ENCODE measurements around the gene CYP2A7. TPM values are rescaled to one million over a fixed set of nuclear protein-coding genes. Genes with fewer than 3 reads are reported as not detected.
"Not testable (repeated sequence)": the region's sequence is repeated elsewhere in the genome, so short reads cannot be mapped to it uniquely, and the experiment has no call there.

CYP2A7 gene
- total RNA-seq, 1 experiment from 2014 or later: not detected

DNA sequence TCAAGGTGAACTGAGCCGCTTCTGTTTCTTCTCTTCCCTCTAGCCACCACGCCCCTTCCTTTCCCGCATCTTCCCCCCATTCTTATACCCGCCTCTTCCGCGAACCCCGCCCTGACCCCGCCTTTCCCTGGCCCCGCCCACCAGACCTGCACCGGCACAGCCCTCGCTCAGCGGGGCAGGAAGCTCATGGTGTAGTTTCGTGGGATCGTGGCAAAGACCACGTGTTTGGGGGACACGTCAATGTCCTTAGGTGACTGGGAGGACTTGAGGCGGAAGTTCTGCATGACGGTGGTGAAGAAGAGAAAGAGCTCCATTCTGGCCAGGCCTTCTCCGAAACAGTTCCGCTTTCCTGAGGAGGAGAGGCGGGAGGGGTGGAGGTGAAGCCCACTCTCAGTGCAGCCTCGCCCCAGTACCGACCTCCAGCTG is 6.5 kb downstream of the CYP2A7 start:
- peaks cover 24% of the 10 kb centered on the region for H3K27me3 ChIP-seq (ENCODE audit: insufficient read depth, low read depth)
- POLR2A ChIA-PET (ENCODE audit: unreplicated experiment); H3K4me3 ChIP-seq; H4K20me1 ChIP-seq (ENCODE audit: insufficient read depth); BruUV-seq (replicated peaks); H3F3A ChIP-seq (ENCODE audit: insufficient read depth, low read depth); CTCF ChIA-PET; H3K36me3 ChIP-seq (ENCODE audit: low read depth); DNase-seq; H2AFZ ChIP-seq; H3K4me1 ChIP-seq (replicated peaks; ENCODE audit: insufficient read depth); H3K4me2 ChIP-seq; intact Hi-C loops (cut with micrococcal nuclease; ENCODE audit: unreplicated experiment); H3K79me2 ChIP-seq (ENCODE audit: low read depth); H3K9me3 ChIP-seq (ENCODE audit: insufficient read depth, low read depth); H3K9me2 ChIP-seq (ENCODE audit: insufficient read depth); H3K27ac ChIP-seq: not testable (repeated sequence)

DNA sequence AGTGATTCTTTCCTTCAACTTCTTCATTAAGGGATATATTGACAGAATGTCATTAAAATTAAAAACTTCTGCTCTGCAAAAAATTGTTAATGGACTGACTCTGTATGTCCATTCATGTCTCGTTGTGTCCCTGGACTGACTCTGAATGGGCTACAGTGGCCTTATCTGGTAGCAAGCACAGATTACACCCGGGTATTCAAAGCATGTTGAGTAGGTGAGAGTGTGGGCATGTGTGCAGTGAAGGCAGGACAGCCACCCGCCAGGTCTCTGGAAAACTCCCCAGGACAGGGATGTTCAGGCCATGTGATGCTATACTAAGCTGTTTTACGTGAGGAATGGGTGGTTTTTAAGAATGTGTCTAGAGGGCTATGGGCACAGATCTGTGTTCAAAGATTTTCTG is 7.2 kb downstream of the CYP2A7 start:
- intact Hi-C loops (cut with micrococcal nuclease; ENCODE audit: unreplicated experiment); H2AFZ ChIP-seq; POLR2A ChIA-PET (ENCODE audit: unreplicated experiment); H3K79me2 ChIP-seq (ENCODE audit: low read depth); H3K4me2 ChIP-seq; H4K20me1 ChIP-seq (ENCODE audit: insufficient read depth); H3F3A ChIP-seq (ENCODE audit: insufficient read depth, low read depth); H3K4me1 ChIP-seq (replicated peaks; ENCODE audit: insufficient read depth); BruUV-seq (replicated peaks); DNase-seq; CTCF ChIA-PET; H3K4me3 ChIP-seq; H3K9me2 ChIP-seq (ENCODE audit: insufficient read depth); H3K36me3 ChIP-seq (ENCODE audit: low read depth); H3K9me3 ChIP-seq (ENCODE audit: insufficient read depth, low read depth); H3K27ac ChIP-seq: not testable (repeated sequence)
- peaks cover 24% of the 10 kb centered on the region for H3K27me3 ChIP-seq (ENCODE audit: insufficient read depth, low read depth)

DNA sequence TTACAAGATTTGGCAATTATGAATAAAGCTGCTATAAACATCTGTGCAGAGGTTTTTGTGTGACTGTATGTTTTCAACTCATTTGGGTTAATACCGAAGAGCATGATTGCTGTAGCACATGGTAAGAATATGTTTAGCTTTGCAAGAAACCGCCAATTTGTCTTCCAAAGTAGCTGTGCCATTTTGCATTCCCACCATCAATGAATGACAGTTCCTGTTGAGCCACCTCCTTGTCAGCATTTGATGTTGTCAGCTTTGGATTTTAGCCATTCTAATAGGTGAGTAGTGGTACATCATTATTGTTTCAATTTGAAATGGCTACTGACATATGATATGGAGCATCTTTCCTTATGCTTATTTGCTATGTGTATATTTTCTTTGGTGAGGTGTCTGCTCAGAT is 8.2 kb downstream of the CYP2A7 start:
- H3K4me2 ChIP-seq; H3K4me3 ChIP-seq; BruUV-seq (replicated peaks); H3F3A ChIP-seq (ENCODE audit: insufficient read depth, low read depth); CTCF ChIA-PET; H3K9me2 ChIP-seq (ENCODE audit: insufficient read depth); H3K9me3 ChIP-seq (ENCODE audit: insufficient read depth, low read depth); intact Hi-C loops (cut with micrococcal nuclease; ENCODE audit: unreplicated experiment); H2AFZ ChIP-seq; POLR2A ChIA-PET (ENCODE audit: unreplicated experiment); H3K36me3 ChIP-seq (ENCODE audit: low read depth); DNase-seq; H3K27ac ChIP-seq; H3K4me1 ChIP-seq (replicated peaks; ENCODE audit: insufficient read depth); H4K20me1 ChIP-seq (ENCODE audit: insufficient read depth); H3K79me2 ChIP-seq (ENCODE audit: low read depth): not testable (repeated sequence)
- peaks cover 24% of the 10 kb centered on the region for H3K27me3 ChIP-seq (ENCODE audit: insufficient read depth, low read depth)

DNA sequence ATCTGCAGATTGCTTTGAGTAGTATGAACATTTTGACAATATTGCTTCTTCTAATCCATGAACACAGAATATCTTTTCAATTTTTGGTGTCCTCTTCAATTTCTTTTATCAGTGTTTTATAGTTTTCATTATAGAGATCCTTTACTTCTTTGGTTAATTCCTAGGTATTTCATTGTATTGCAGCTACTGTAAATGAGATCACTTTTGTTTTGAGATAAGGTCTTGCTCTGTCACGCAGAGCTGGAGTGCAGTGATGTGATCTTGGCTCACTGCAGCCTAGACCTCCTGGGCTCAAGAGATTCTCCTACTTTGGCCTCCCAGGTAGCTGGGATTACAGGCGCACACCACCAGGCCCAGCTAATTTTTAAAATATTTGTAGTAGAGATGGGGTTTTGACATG is 9.8 kb downstream of the CYP2A7 start:
- no peaks in the 10 kb centered on the region for H3K9me3 ChIP-seq (ENCODE audit: insufficient read depth, low read depth)
- ChIA-PET CTCF (no interaction called here), POLR2A (ENCODE audit: unreplicated experiment) (interaction anchor here (0.6 kb wide), 1 partner anchor 49 kb away, joined by 4 read pairs; no protein-coding TSS in a partner anchor)
- H3K4me1 ChIP-seq (replicated peaks; ENCODE audit: insufficient read depth): no peaks in the 10 kb centered on the region
- no peaks in the 10 kb centered on the region for H3K79me2 ChIP-seq (ENCODE audit: low read depth)
- H3K4me2 ChIP-seq: no peak overlapping the region
- H3K27me3 ChIP-seq (ENCODE audit: insufficient read depth, low read depth): peaks cover 13% of the 10 kb centered on the region
- H3K4me3 ChIP-seq: no peak overlapping the region
- H4K20me1 ChIP-seq (ENCODE audit: insufficient read depth): no peaks in the 10 kb centered on the region
- H3K36me3 ChIP-seq (ENCODE audit: low read depth): no peaks in the 10 kb centered on the region
- H2AFZ ChIP-seq: no peak overlapping the region
- TF ChIP-seq, protein P1, sequence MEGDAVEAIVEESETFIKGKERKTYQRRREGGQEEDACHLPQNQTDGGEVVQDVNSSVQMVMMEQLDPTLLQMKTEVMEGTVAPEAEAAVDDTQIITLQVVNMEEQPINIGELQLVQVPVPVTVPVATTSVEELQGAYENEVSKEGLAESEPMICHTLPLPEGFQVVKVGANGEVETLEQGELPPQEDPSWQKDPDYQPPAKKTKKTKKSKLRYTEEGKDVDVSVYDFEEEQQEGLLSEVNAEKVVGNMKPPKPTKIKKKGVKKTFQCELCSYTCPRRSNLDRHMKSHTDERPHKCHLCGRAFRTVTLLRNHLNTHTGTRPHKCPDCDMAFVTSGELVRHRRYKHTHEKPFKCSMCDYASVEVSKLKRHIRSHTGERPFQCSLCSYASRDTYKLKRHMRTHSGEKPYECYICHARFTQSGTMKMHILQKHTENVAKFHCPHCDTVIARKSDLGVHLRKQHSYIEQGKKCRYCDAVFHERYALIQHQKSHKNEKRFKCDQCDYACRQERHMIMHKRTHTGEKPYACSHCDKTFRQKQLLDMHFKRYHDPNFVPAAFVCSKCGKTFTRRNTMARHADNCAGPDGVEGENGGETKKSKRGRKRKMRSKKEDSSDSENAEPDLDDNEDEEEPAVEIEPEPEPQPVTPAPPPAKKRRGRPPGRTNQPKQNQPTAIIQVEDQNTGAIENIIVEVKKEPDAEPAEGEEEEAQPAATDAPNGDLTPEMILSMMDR (conservative IDR thresholded peaks at IDR 0.05): no peak
- no peak for TF ChIP-seq EZH2 (IDR thresholded peaks at IDR 0.05; ENCODE audit: low read depth)
- intact Hi-C loops (cut with micrococcal nuclease; ENCODE audit: unreplicated experiment): no loop called here
- H3F3A ChIP-seq (ENCODE audit: insufficient read depth, low read depth): no peaks in the 10 kb centered on the region
- DNase-seq: no peak
- BruUV-seq (replicated peaks): no TSS peak
- no peaks in the 10 kb centered on the region for H3K9me2 ChIP-seq (ENCODE audit: insufficient read depth)
- no peak overlapping the region for H3K27ac ChIP-seq

DNA sequence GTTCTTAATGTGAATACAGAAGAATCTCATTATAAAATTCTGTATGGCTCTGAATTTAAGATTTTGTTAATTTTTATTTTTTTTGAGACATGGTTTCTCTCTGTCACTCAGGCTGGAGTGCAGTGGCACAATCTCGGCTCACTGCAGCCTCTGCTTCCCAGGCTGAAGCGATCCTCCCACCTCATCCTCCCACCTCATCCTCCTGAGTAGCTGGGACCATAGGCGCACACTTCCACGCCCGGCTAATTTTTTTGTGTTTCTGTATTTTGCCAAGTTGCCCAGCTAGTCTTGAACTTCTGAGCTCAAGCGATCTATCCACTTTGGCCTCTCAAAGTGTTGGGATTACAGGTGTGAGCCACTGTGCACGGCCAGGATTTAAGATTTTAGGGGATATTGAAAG is 14.3 kb downstream of the CYP2A7 start:
- Histone ChIP-seq H3K27me3 (ENCODE audit: insufficient read depth, low read depth) (no peaks in the 10 kb centered on the region), H3K4me1 (replicated peaks; ENCODE audit: insufficient read depth) (peaks cover 23% of the 10 kb centered on the region), H3F3A (ENCODE audit: insufficient read depth, low read depth) (peaks cover 7% of the 10 kb centered on the region; the same call in 1 of the 2 replicates), H3K27ac (no peak overlapping the region), H3K9me3 (ENCODE audit: insufficient read depth, low read depth) (no peaks in the 10 kb centered on the region), H4K20me1 (ENCODE audit: insufficient read depth) (no peaks in the 10 kb centered on the region), H3K4me2 (no peak overlapping the region), H3K79me2 (ENCODE audit: low read depth) (no peaks in the 10 kb centered on the region), H3K4me3 (no peak overlapping the region), H3K9me2 (ENCODE audit: insufficient read depth) (no peaks in the 10 kb centered on the region), H3K36me3 (ENCODE audit: low read depth) (no peaks in the 10 kb centered on the region), H2AFZ (no peak overlapping the region)
- BruUV-seq (replicated peaks): no TSS peak
- no peak for DNase-seq
- POLR2A ChIA-PET (ENCODE audit: unreplicated experiment): no interaction called here
- intact Hi-C loops (cut with micrococcal nuclease; ENCODE audit: unreplicated experiment): no loop called here
- CTCF ChIA-PET: no interaction called here
- TF ChIP-seq, protein P1 (conservative IDR thresholded peaks at IDR 0.05): no peak
- no peak for TF ChIP-seq EZH2 (IDR thresholded peaks at IDR 0.05; ENCODE audit: low read depth)

DNA sequence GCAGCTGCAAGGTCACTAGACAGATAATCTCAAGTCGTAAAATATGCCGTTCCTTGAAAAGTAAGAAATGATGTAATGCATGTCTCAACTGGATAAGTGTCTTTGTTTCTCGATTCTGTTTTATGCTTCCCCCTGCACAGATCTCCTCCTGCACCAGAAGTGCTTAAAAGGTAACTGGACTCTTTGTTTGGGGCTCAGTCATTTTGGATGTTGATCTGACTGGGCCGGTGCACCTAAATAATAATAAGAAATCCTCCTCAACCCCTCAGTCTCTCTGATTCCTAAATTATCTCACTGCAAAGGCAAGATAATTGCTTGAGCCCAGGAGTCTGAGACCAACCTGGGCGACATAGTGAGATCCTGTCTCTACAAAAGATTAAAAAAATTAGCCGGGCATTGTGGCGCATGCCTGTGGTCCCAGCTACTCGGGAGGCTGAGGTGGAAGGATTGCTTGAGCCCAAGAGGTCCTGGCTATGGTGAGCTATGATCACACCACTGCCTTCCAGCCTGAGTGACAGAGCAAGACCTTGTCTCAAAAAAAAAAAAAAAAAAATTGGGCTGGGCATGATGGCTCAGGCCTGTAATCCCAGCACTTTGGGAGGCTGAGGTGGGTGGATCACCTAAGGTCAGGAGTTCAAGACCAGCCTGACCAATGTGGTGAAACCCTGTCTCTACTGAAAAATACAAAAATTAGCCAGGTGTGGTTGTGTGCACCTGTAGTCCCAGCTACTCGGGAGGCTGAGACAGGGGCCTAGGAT is 17.1 kb downstream of the CYP2A7 start:
- POLR2A ChIA-PET (ENCODE audit: unreplicated experiment): not testable (repeated sequence)

More for the DNA sequence above, 17.1 kb downstream of the CYP2A7 start:
- H3K9me2 ChIP-seq (ENCODE audit: insufficient read depth); H3K4me2 ChIP-seq; H3K9me3 ChIP-seq (ENCODE audit: insufficient read depth, low read depth); intact Hi-C loops (cut with micrococcal nuclease; ENCODE audit: unreplicated experiment); DNase-seq; CTCF ChIA-PET; H4K20me1 ChIP-seq (ENCODE audit: insufficient read depth); H3K4me3 ChIP-seq; H3K27ac ChIP-seq; H2AFZ ChIP-seq; H3K79me2 ChIP-seq (ENCODE audit: low read depth); BruUV-seq (replicated peaks); H3K27me3 ChIP-seq (ENCODE audit: insufficient read depth, low read depth); H3K36me3 ChIP-seq (ENCODE audit: low read depth): not testable (repeated sequence)
- peaks cover 14% of the 10 kb centered on the region; the same call in 1 of the 2 replicates for H3F3A ChIP-seq (ENCODE audit: insufficient read depth, low read depth)
- H3K4me1 ChIP-seq (replicated peaks; ENCODE audit: insufficient read depth): peaks cover 32% of the 10 kb centered on the region
